Left colon (tissue), 2 donors: ENCODE data around the gene ZSCAN4. TPM values are rescaled to one million over a fixed set of nuclear protein-coding genes. Genes with fewer than 3 reads are reported as not detected.

Experiments
- ATAC-seq: fragments of 200-7000 bp; cut with Tn5 transposase; one replicate; pipeline ENCODE4 v1.9.1; 2020; ENCODE audit warnings: mild to moderate bottlenecking, moderate library complexity
- DNase-seq, 2 donors: peaks; one replicate each; pipeline ENCODE4 v3.0.0-alpha.2; 2020
- intact Hi-C, 2 donors: fragments of 100-400 bp; cut with DNase I in 1 of 2; cut with micrococcal nuclease in 1 of 2; formaldehyde crosslinking; loops; one replicate each; pipeline versions ENCODE4 v1.11.2 to v1.14.0; 2022; cut with DNase I, micrococcal nuclease
- long read RNA-seq: library from polyadenylated mRNA; unstranded; transcript quantifications from one replicate; pipeline ENCODE4 v2.0.0, GENCODE V29; 2021
- total RNA-seq, 2 donors: library from RNA; stranded (reverse); fragmentation: NEBNext Ultra II Directional; extraction: Animal tissue kit (Norgen Biotek cat#: 25700); gene quantifications; one replicate each; pipeline ENCODE4 v1.2.1, GENCODE V29; 2021
- donor health status: DM: no; HTN: no; CAD: no.
- donor health status: DM: yes; HTN: yes; CAD: no.

ZSCAN4 gene
- total RNA-seq = not detected
- long read RNA-seq = 0 reads

GRCh38 chr19:57668635-57669034 lies at the start of gene ZSCAN4:
Gene ZSCAN4 (plus strand): TSS chr19:57668935. CDS start chr19:57676146, 7,211 bp downstream.
- intact Hi-C loops = no loop called here
- no peak for DNase-seq

GRCh38 chr19:57620673-57621348 lies 47.9 kb upstream of the ZSCAN4 start:
- intact Hi-C loops = no loop called here
- no peak for DNase-seq
- ATAC-seq = no peak

More at GRCh38 chr19:57668635-57669034, at the start of gene ZSCAN4:
- no peak for ATAC-seq

GRCh38 chr19:57623091-57623490 lies 45.6 kb upstream of the ZSCAN4 start:
- ATAC-seq (no peak), DNase-seq (no peak)
- intact Hi-C loops = no loop called here

- peak; percentile 100 for ATAC-seq
- intact Hi-C loops = no loop called here
- peak; percentile 93 to 96 for DNase-seq
Measured at GRCh38 chr19:57632987-57633831, 35.5 kb upstream of the ZSCAN4 start, which contains the start of gene ZNF211. Gene ZNF211 (plus strand): TSS chr19:57633168. CDS start chr19:57633347, 179 bp downstream.

- intact Hi-C loops = no loop called here
- no peak for ATAC-seq
Measured at GRCh38 chr19:57633832-57634131, 35.0 kb upstream of the ZSCAN4 start.

GRCh38 chr19:57637379-57637778 lies 31.4 kb upstream of the ZSCAN4 start:
- DNase-seq = no peak
- intact Hi-C loops = no loop called here
- ATAC-seq = no peak

More at GRCh38 chr19:57633832-57634131, 35.0 kb upstream of the ZSCAN4 start:
- no peak for DNase-seq

- intact Hi-C loops = no loop called here
- ATAC-seq = no peak
Measured at GRCh38 chr19:57641715-57642234, 27.0 kb upstream of the ZSCAN4 start.

GRCh38 chr19:57642396-57643046 lies 26.2 kb upstream of the ZSCAN4 start:
- DNase-seq = no peak
- ATAC-seq = no peak
- intact Hi-C loops = no loop called here

More at GRCh38 chr19:57641715-57642234, 27.0 kb upstream of the ZSCAN4 start:
- DNase-seq = no peak

- intact Hi-C loops = no loop called here
- no peak for ATAC-seq
Measured at GRCh38 chr19:57643734-57644133, 25.0 kb upstream of the ZSCAN4 start.

GRCh38 chr19:57648331-57649003 lies 20.3 kb upstream of the ZSCAN4 start:
- DNase-seq (no peak), ATAC-seq (no peak)
- intact Hi-C loops = no loop called here

More at GRCh38 chr19:57643734-57644133, 25.0 kb upstream of the ZSCAN4 start:
- DNase-seq = no peak

- no peak for DNase-seq
- intact Hi-C loops = no loop called here
- no peak for ATAC-seq
Measured at GRCh38 chr19:57651654-57651996, 17.1 kb upstream of the ZSCAN4 start.

- ATAC-seq (no peak), DNase-seq (no peak)
- intact Hi-C loops = no loop called here
Measured at GRCh38 chr19:57653689-57654088, 15.0 kb upstream of the ZSCAN4 start.

GRCh38 chr19:57655443-57655842 lies 13.3 kb upstream of the ZSCAN4 start:
- intact Hi-C loops = no loop called here
- ATAC-seq (no peak), DNase-seq (no peak)

GRCh38 chr19:57656346-57656745 lies 12.4 kb upstream of the ZSCAN4 start:
- no peak for DNase-seq
- intact Hi-C loops = no loop called here
- no peak for ATAC-seq

GRCh38 chr19:57664269-57665127 lies 4.2 kb upstream of the ZSCAN4 start:
- peak; percentile 38 to 52 for DNase-seq
- intact Hi-C loops = no loop called here
- peak; percentile 98 for ATAC-seq

GRCh38 chr19:57665261-57665806 lies 3.4 kb upstream of the ZSCAN4 start:
- intact Hi-C loops = no loop called here
- no peak for DNase-seq
- ATAC-seq = no peak

- ATAC-seq (no peak), DNase-seq (no peak)
- intact Hi-C loops = no loop called here
Measured at GRCh38 chr19:57667228-57667627, 1.5 kb upstream of the ZSCAN4 start.
